ENCODE data around the gene FAM114A1.

FAM114A1 gene

DNA sequence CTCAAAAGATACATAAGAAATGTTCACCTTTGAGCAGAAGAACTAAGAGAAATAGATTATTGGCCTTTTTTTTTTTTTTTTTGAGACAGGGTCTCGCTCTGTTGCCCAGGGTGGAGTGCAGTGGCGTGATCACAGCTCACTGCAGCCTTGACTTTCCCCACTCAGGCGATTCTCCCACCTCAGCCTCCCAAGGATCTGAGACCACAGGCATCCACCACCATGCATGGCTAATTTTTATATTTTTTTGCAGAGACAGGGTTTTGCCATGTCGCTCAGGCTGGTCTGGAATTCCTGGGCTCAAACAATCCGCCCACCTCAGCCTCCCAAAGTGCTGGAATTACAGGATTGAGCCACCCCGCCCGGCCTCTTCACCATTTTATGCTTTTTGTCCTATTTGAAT lies 8.1 kb upstream of the FAM114A1 start:
- DNase-seq (ENCODE audit: low spot score), result no peak

GRCh38 chr4:38860788-38861424 lies 6.7 kb upstream of the FAM114A1 start:
- peak; percentile 28 for DNase-seq (ENCODE audit: low spot score)

- DNase-seq (ENCODE audit: low spot score), result no peak
Observed at GRCh38 chr4:38861791-38862190, 5.8 kb upstream of the FAM114A1 start.

GRCh38 chr4:38865445-38865844 lies 2.2 kb upstream of the FAM114A1 start:
- no peak for DNase-seq (ENCODE audit: low spot score)

DNA sequence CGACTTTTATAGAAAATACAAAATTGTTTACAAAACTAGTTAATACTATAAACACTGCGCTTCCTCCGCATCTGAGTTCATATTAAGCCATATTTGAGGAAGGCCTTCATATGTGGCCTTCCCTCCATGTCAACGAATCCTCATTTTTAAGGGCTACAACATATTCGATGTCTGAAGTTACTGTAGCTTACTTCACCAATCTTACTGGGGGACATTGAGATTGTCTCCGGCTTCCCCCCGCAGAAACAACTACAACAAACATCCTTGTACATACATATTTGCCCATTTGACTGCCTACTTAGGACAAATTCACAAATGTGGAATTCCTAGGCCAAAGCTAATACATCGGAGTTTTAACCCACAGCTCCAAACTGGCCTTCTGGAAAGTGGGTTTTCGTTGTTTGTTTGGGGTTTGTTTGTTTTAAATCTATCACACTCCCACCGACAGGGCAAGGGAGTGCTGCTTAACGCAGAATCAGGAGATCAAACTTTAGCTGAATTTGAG lies 581 bp upstream of the FAM114A1 start:
- DNase-seq (ENCODE audit: low spot score), result no peak

- DNase-seq (ENCODE audit: low spot score), result peak; percentile 45
Observed at GRCh38 chr4:38868059-38868960, 704 bp downstream of the FAM114A1 start.

DNA sequence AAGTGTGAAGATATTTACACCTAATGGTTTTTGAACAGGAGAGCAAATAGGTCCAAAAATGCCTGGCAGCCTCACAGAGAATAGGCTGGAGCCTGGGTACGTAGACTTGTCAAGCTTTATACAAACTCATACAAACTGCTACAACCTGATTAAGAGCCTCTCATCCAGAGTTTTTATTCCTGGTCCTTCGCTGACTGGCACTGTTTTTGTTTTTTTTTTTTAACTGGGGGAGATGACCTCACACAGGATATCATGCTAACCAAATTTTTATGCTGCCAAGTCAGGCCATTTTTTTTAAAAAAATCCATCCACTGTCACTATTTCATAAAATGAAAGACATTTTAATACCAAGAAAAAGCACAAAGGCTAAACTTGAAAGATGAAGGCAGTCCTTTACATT lies 1.9 kb downstream of the FAM114A1 start:
- DNase-seq (ENCODE audit: low spot score), result peak; percentile 27

DNA sequence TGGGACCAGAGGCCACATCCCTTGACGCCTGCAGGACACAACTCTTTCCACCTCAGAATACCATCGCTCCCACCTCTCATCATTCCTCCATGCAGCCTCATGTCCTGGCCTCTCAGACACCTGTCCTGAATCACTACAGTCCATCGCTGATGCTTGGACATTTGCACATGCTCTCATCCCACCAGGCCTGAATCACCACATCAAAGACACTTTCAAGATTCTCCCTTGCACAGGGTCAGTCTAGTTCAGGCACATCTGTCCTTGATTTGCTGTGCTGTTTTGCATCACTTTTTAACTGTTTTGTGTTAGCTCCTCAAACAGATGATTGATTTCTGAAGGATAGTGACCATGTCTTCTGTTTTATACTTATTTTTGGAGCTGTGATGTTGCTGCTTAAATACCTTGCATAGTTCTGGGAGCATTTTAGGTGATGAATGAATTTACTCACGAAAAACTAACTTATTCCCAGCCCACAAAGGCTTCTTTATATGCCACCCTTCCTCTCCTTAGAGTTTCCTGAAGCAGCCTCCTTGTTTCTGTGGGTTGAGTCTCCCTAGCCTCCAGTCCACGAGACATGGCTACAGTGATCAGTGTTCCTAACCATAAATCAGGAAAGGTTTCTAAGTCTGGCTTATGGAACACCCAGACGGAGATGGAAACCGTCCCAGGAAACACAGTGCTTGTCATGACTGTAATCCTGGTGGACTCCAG lies 2.6 kb downstream of the FAM114A1 start:
- DNase-seq (ENCODE audit: low spot score), result no peak

DNA sequence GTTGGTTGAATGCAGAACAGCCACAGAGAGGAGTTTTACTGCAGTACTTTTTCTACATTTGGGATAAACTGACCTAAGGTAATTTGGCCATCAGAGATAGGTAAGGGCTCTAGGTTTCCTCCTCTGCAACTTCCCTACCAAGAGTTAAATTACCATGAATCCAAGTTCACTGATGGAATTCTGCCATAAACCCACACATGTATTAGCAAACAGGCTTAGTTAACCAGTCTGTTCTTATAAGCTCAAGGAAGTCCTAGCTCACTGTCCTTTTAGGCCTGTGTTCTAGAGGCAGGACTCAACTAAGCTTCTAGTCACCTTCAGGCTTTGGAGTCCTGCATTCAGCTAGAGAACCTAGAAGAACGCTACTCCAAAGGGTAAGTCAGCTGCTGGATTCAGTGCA lies 4.0 kb downstream of the FAM114A1 start:
- no peak for DNase-seq (ENCODE audit: low spot score)

GRCh38 chr4:38872620-38873019 lies 5.0 kb downstream of the FAM114A1 start:
- DNase-seq (ENCODE audit: low spot score), result peak; percentile 66

DNA sequence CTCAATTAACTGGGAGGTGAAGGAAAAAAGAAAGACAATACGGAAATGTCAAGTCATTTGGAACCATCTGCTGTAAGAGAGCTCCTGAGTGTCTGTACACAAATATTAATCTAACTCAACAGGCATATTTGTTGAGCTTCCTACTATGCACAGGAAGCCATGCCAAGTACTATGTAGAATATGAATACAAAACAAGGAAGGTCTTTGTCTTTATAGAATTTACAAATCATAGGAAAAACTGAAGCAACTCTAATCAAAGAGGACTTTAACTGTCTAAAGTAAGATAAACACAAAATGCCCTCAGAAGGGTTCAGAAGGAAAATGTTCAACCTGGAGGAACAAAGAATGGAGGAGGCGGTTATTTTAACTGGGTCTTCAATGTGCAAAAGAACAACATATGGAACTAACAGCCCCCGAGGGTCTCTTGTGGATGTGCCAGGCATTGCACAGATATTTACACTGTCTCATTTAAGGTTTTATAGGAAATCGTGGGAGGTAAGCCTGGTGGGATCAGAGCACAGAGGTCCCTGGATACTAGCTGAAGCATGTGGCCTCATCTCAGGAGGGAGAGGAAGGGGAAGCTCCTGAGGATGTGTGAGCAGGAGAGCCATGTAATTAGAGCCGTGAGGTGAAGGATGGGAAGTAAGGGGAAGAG lies 5.8 kb downstream of the FAM114A1 start:
- no peak for DNase-seq (ENCODE audit: low spot score)

DNA sequence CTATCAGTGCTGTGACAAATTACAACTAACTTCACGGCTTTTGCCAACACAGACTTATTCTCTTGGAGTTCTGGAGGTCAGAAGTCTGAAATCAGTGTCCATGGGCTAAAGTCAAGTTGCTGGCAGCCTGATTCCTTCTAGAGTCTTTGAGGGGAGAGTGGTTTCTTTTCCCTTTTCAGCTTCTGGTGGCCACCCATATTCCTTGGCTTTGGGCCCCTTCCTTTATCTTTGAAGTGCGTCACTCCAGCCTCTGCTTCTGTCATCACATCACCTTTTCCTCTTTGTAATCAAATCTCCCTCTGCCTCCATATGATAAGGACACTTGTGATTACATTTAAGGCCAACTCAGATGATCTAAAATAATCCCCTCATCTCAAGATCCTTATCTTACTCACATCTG lies 9.0 kb downstream of the FAM114A1 start:
- no peak for DNase-seq (ENCODE audit: low spot score)

- no peak for DNase-seq (ENCODE audit: low spot score)
Observed at GRCh38 chr4:38884254-38884653, 16.6 kb downstream of the FAM114A1 start.

GRCh38 chr4:38889143-38889542 lies 21.5 kb downstream of the FAM114A1 start:
- peak; percentile 70 for DNase-seq (ENCODE audit: low spot score)

GRCh38 chr4:38891051-38891983 lies 23.7 kb downstream of the FAM114A1 start:
- DNase-seq (ENCODE audit: low spot score), result no peak

DNA sequence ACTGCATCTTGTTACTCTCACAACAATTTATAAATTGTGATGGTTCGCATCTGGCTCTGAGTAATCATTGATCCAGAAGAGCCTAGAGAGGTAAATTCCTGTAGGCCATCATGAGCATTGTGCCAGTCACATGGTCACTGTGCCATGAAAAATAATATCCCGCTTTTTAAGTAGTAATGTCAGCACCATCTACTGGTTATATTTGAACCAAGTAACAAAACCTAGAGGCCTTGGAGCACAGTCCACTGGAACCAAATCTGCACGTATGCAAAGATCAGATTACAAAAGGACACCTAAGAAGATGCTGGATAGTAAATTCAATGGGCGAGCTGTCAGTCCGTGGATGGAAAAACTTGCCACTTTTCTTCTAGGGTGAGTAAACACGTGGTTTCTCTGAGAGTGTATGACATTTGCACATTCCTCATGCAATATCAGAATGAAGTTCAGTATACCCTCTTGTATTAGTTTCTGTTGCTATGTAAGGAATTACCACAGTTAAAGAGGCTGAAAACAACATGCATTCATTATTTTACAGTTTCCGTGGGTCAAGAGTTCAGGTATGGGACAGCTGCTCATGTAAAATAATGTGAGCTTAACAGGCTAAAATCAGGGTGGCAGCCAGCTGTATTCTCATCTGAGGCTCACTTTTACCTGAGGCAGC lies 26.8 kb downstream of the FAM114A1 start:
- no peak for DNase-seq (ENCODE audit: low spot score)

GRCh38 chr4:38896940-38897339 lies 29.3 kb downstream of the FAM114A1 start:
- no peak for DNase-seq (ENCODE audit: low spot score)

- no peak for DNase-seq (ENCODE audit: low spot score)
Observed at GRCh38 chr4:38898245-38898644, 30.6 kb downstream of the FAM114A1 start.

- DNase-seq (ENCODE audit: low spot score), result no peak
Observed at GRCh38 chr4:38902221-38902620, 34.6 kb downstream of the FAM114A1 start.

- DNase-seq (ENCODE audit: low spot score), result peak; percentile 25
Observed at GRCh38 chr4:38902695-38903094, 35.1 kb downstream of the FAM114A1 start.
